ENCODE data around the gene TOMM6. TPM values are rescaled to one million over a fixed set of nuclear protein-coding genes. Genes with fewer than 3 reads are reported as not detected.
"Not testable (repeated sequence)": the region's sequence is repeated elsewhere in the genome, so short reads cannot be mapped to it uniquely, and the experiment has no call there.

Gene TOMM6
- total RNA-seq, 1 donor from 2014 or later, result 133 TPM

- DNase-seq (ENCODE audit: extremely low spot score, unreplicated experiment), result no peak
- no peak overlapping the region for H3K27ac Mint-ChIP-seq (ENCODE audit: unreplicated experiment)
Measured at GRCh38 chr6:41757931-41758640, 29.4 kb upstream of the TOMM6 start.

GRCh38 chr6:41758641-41759035, 28.9 kb upstream of the TOMM6 start:
- TF ChIP-seq CTCF (IDR thresholded peaks at IDR 0.05), result no peak
- peaks cover 16% of the 10 kb centered on the region for H3K27me3 Mint-ChIP-seq (ENCODE audit: unreplicated experiment)
- no peak overlapping the region for H3K27ac Mint-ChIP-seq (ENCODE audit: unreplicated experiment)
- no peak for DNase-seq (ENCODE audit: extremely low spot score, unreplicated experiment)
- no peak overlapping the region for H3K4me3 Mint-ChIP-seq (ENCODE audit: unreplicated experiment)
- no peaks in the 10 kb centered on the region for H3K4me1 Mint-ChIP-seq (ENCODE audit: unreplicated experiment)
- H3K9me3 Mint-ChIP-seq (ENCODE audit: unreplicated experiment), result no peaks in the 10 kb centered on the region
- no peaks in the 10 kb centered on the region for H3K36me3 Mint-ChIP-seq (ENCODE audit: unreplicated experiment)

More at GRCh38 chr6:41757931-41758640, 29.4 kb upstream of the TOMM6 start:
- no peak overlapping the region for H3K4me3 Mint-ChIP-seq (ENCODE audit: unreplicated experiment)
- no peaks in the 10 kb centered on the region for H3K36me3 Mint-ChIP-seq (ENCODE audit: unreplicated experiment)
- no peak for TF ChIP-seq CTCF (IDR thresholded peaks at IDR 0.05)
- no peaks in the 10 kb centered on the region for H3K4me1 Mint-ChIP-seq (ENCODE audit: unreplicated experiment)
- H3K27me3 Mint-ChIP-seq (ENCODE audit: unreplicated experiment), result peaks cover 22% of the 10 kb centered on the region
- no peaks in the 10 kb centered on the region for H3K9me3 Mint-ChIP-seq (ENCODE audit: unreplicated experiment)

GRCh38 chr6:41759106-41759904, 28.2 kb upstream of the TOMM6 start:
- TF ChIP-seq CTCF (IDR thresholded peaks at IDR 0.05), result no peak
- H3K36me3 Mint-ChIP-seq (ENCODE audit: unreplicated experiment), result no peaks in the 10 kb centered on the region
- DNase-seq (ENCODE audit: extremely low spot score, unreplicated experiment), result no peak
- no peak overlapping the region for H3K4me3 Mint-ChIP-seq (ENCODE audit: unreplicated experiment)
- H3K9me3 Mint-ChIP-seq (ENCODE audit: unreplicated experiment), result no peaks in the 10 kb centered on the region
- peaks cover 12% of the 10 kb centered on the region for H3K27me3 Mint-ChIP-seq (ENCODE audit: unreplicated experiment)
- no peaks in the 10 kb centered on the region for H3K4me1 Mint-ChIP-seq (ENCODE audit: unreplicated experiment)
- no peak overlapping the region for H3K27ac Mint-ChIP-seq (ENCODE audit: unreplicated experiment)

GRCh38 chr6:41759905-41760579, 27.5 kb upstream of the TOMM6 start:
- peaks cover 8% of the 10 kb centered on the region for H3K27me3 Mint-ChIP-seq (ENCODE audit: unreplicated experiment)
- no peak for TF ChIP-seq CTCF (IDR thresholded peaks at IDR 0.05)
- no peaks in the 10 kb centered on the region for H3K9me3 Mint-ChIP-seq (ENCODE audit: unreplicated experiment)
- no peak overlapping the region for H3K27ac Mint-ChIP-seq (ENCODE audit: unreplicated experiment)
- H3K4me1 Mint-ChIP-seq (ENCODE audit: unreplicated experiment), result no peaks in the 10 kb centered on the region
- no peak overlapping the region for H3K4me3 Mint-ChIP-seq (ENCODE audit: unreplicated experiment)
- DNase-seq (ENCODE audit: extremely low spot score, unreplicated experiment), result no peak
- H3K36me3 Mint-ChIP-seq (ENCODE audit: unreplicated experiment), result no peaks in the 10 kb centered on the region

- DNase-seq (ENCODE audit: extremely low spot score, unreplicated experiment), result no peak
Measured at GRCh38 chr6:41763470-41763869, 24.0 kb upstream of the TOMM6 start.

GRCh38 chr6:41766043-41766664, 21.3 kb upstream of the TOMM6 start:
- H3K4me1 Mint-ChIP-seq (ENCODE audit: unreplicated experiment); H3K27me3 Mint-ChIP-seq (ENCODE audit: unreplicated experiment); H3K27ac Mint-ChIP-seq (ENCODE audit: unreplicated experiment); H3K36me3 Mint-ChIP-seq (ENCODE audit: unreplicated experiment); H3K9me3 Mint-ChIP-seq (ENCODE audit: unreplicated experiment); H3K4me3 Mint-ChIP-seq (ENCODE audit: unreplicated experiment); DNase-seq (ENCODE audit: extremely low spot score, unreplicated experiment): not testable (repeated sequence)

More at GRCh38 chr6:41763470-41763869, 24.0 kb upstream of the TOMM6 start:
- Mint-ChIP-seq H3K4me1 (ENCODE audit: unreplicated experiment) (peaks cover 10% of the 10 kb centered on the region), H3K27me3 (ENCODE audit: unreplicated experiment) (peaks cover 4% of the 10 kb centered on the region), H3K4me3 (ENCODE audit: unreplicated experiment) (no peak overlapping the region), H3K27ac (ENCODE audit: unreplicated experiment) (no peak overlapping the region), H3K9me3 (ENCODE audit: unreplicated experiment) (no peaks in the 10 kb centered on the region), H3K36me3 (ENCODE audit: unreplicated experiment) (no peaks in the 10 kb centered on the region)
- TF ChIP-seq CTCF (IDR thresholded peaks at IDR 0.05), result no peak

Data from osteocyte (in vitro differentiated cells).